Skin epidermis (tissue), 12 donors: ENCODE measurements around the gene IAH1.
A peak's percentile ranks its signal among the peaks of the same experiment; 100 is the strongest.

Experiments used
- H3K27ac ChIP-seq, 21 experiments: fragments of 200-600 bp; sonication (generic) in 11 of 21; one replicate each; pipeline ENCODE4 v1.5.0; 2020; ENCODE audit warnings: mild to moderate bottlenecking in 3 of 21, inconsistent platforms in 2 of 21, moderate library complexity in 2 of 21
- H3K4me3 ChIP-seq, 7 experiments: fragments of 200-600 bp; sonication (generic) in 2 of 7; one replicate each; pipeline ENCODE4 v1.5.0; 2020; ENCODE audit warnings: inconsistent platforms in 2 of 7, mild to moderate bottlenecking in 2 of 7, moderate library complexity in 1 of 7

The IAH1 gene

DNA sequence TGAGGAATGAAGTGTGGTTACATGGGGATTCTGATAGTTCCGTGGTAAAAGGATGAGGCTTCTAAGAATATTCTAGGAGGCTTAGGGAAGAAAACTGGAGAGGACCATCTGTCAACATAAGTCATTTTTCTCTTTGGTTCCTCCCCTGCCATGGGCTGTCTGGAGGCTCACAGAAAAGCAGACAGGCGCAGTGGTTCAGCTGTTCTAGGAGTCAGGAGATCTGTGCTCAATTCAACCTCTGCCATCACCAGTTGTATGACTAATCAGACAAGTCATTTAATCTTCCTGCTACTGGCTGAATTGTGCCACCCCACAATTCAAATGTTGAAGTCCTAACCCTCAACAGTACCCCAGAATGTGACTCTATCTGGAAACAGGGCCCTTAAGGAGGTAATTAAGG is 44.9 kb downstream of the IAH1 start:
- Histone ChIP-seq H3K4me3 (no peak overlapping the region), H3K27ac (no peak overlapping the region)

DNA sequence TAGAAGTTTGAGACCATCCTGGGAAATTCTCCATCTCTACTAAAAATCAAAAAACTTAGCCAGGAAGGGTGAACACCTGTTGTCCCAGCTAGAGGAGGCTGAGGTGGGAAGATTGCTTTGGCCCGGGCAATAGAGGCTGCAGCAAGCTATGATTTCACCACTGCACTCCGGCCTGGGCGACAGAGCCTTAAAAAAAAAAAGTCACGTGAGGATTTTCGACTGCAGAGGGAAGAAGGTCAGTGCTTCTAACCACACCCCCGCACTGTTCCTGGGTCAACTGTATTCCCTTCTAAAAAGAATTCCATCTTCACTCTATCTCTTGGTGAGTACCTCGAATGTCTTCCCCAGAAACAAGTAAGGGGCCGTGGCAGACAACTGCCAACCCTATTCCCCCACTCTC is 49.9 kb downstream of the IAH1 start:
- H3K4me3 ChIP-seq, result no peak overlapping the region
- no peak overlapping the region for H3K27ac ChIP-seq

DNA sequence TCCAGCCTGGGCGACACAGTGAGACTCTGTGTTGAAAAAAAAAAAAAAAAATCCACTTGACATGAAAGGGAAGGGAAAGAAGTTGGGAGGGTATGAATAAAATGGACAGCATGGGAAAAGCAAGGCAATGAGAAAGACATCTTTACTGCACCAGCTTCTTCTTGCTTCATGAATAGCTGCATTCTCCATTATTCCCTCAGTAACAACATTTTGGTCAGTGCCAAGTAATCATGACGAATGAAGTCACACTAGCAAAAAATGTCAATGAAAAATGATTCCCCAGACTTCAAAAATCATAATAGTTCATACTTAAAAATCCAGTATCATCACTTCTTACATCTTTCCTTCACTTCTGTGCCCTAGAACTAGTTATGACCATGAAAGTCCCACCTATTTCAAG is 50.9 kb downstream of the IAH1 start:
- H3K4me3 ChIP-seq, result no peak overlapping the region
- no peak overlapping the region for H3K27ac ChIP-seq

DNA sequence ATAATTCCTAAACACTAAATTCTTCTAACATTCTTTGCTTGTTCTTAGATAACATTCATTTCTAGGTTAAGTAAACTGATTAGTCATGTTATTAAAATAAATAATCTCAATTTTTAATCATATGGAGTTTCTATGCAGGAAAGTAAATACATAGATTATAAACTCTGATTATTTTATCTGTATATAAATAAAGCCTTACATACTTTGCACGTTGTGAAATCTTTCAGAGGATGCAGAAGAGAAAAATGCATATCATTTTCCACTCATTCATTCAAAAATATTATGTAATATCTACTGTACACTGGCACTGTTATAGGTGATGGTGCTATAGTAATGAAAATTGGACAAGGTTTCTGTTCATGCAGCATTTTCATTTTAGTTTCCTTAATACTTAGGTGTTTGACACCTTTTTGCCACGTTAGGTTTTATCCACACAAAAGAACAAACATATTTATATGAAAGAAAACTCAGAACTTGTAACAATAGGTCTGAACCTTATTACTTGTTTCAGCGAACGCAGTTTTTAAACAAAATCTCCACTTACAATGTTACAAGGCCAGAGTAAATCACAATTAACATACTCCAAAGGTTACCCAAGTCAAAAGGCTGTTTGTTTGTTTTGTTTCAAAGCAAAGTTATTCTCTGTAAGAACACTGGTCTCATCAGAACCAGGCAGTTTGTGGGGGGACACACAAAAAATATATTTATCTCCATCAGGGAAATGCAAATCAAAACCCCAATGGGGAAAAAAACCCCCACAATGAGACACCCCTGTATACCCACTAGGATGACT is 53.8 kb downstream of the IAH1 start:
- H3K4me3 ChIP-seq, result no peak overlapping the region
- H3K27ac ChIP-seq, result no peak overlapping the region

DNA sequence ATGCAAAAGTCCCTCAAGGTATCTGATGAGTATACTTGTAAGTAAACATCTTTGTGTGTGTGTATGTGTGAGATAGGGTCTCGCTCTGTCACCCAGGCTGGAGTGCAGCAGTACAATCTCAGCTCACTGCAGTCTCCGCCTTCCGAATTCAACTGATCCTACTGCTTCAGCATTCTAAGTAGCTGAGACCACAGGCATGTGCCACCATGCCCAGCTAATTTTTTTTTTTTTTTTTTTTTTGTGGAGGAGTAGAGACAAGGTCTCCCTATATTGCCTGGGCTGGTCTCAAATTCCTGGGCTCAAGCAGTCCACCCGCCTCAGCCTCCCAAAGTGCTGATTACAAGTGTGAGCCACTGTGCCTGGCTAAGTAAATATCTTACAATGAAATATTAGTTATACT is 58.1 kb downstream of the IAH1 start:
- Histone ChIP-seq H3K27ac (no peak overlapping the region), H3K4me3 (no peak overlapping the region)

DNA sequence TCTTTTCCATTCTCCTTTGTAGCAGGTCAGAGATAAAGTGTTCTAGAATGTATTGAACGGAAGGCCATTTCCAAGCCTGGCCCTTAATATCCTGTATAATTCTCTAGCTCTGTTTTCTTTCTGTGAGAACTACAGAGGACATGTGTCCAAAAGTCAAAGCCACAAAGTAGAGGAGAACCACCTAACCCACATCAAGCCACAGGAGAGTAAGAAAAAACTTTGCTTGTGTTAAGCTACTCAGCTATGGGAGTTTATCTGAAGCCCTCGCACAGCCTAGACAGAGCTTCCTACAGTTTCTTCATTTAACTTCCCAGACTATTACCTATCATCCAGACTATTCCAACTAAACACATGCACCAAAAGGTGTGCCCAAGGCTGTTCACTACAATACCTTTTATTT is 59.3 kb downstream of the IAH1 start:
- no peak overlapping the region for H3K27ac ChIP-seq
- H3K4me3 ChIP-seq, result no peak overlapping the region

DNA sequence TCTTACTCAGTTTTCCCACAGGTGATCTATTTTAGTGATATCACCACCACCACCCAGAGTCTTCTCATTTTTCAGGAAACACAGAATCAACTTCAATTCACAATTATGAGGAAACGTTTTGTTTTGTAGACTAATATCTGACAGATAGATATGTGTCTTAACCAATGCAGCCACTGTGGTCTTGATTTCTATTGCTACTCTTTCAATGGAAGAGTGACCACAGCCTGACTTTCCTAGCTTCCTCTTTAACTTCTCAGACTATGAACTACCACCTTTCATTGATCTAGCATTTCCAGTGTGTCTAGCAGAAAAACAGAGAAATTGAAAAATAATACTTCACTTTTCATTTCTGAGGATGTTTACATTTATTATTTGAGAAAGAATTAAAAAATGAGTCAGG is 60.8 kb downstream of the IAH1 start:
- H3K4me3 ChIP-seq, result no peak overlapping the region
- no peak overlapping the region for H3K27ac ChIP-seq

DNA sequence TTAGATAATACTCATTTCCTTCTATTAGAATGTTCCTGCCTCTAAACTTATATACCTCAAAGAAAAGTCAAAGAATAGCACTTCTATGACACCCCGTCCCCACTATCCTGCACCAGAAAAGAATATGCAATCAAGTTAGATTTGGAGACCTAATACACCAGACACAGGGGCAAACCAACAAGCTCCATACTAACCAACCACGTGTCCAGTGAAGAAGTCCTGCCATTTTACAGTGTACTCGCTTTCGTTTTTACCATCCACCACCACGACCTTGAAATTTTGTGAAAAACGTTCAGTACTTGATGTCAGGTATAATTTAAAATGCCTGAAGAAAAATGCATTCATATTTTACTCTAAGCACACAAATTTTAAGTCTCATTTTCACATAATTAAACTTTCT is 62.2 kb downstream of the IAH1 start:
- Histone ChIP-seq H3K27ac (no peak overlapping the region), H3K4me3 (no peak overlapping the region)

DNA sequence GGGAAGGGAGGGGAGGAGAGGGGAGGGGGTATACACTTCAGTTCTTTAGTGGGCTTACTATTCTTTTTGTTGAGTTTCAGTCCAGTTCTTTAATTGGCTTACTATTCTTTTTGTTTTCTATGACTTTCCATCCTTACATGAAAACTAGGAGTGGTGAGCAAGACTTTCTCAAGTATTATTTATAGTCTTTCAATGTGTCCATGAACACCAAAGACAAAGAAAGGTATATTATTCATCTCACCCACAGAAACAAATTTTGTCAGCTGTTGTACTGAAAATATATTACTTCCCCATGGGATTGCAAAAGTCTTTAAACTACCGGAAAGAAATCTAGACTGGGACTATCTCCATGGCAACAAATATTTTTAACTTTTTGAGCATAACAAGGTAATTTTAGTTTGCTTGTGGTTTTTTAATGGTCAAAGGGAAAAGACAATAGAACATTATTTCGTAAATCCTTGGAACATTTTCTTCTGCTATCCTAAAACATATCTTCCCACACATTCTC is 63.7 kb downstream of the IAH1 start:
- peak overlapping the region in 4 of 21 experiments; percentile 20 to 78 (median 68) for H3K27ac ChIP-seq
- H3K4me3 ChIP-seq, result no peak overlapping the region
